Measurements from ENCODE around the gene BTBD19. TPM values are rescaled to one million over a fixed set of nuclear protein-coding genes. Genes with fewer than 3 reads are reported as not detected.

The BTBD19 gene
- total RNA-seq, 1 donor from 2014 or later: 51.2 TPM

DNA sequence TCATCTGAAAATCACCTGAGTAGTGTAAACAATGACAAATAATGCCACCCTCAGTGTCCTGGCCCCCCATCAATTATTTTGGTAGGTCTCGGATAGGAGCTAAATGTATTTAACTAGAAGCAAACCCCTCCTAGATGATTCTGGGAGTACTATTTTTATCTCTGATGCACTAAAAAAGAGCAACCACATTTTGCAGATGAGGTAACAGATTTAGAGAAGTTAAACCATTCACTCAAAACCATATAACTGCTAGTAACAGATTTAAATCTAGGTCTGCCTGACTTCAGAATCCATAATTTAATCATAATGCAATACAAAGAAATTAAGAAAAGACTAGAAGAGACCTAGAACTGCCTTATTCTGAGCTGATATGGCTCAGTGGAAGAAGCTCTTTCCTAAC lies 52.0 kb downstream of the BTBD19 start:
- DNase-seq (ENCODE audit: extremely low spot score, unreplicated experiment): no peak
- no peaks in the 10 kb centered on the region for H3K27me3 Mint-ChIP-seq (ENCODE audit: unreplicated experiment)
- no peak for TF ChIP-seq CTCF (IDR thresholded peaks at IDR 0.05)
- H3K4me1 Mint-ChIP-seq (ENCODE audit: unreplicated experiment): peaks cover 4% of the 10 kb centered on the region
- peak overlapping the region; percentile 18 for H3K27ac Mint-ChIP-seq (ENCODE audit: unreplicated experiment)
- no peaks in the 10 kb centered on the region for H3K9me3 Mint-ChIP-seq (ENCODE audit: unreplicated experiment)
- no peak overlapping the region for H3K4me3 Mint-ChIP-seq (ENCODE audit: unreplicated experiment)
- peaks cover 14% of the 10 kb centered on the region for H3K36me3 Mint-ChIP-seq (ENCODE audit: unreplicated experiment)

GRCh38 chr1:44860891-44861425 lies 52.6 kb downstream of the BTBD19 start:
- peaks cover 13% of the 10 kb centered on the region for H3K36me3 Mint-ChIP-seq (ENCODE audit: unreplicated experiment)
- H3K9me3 Mint-ChIP-seq (ENCODE audit: unreplicated experiment): no peaks in the 10 kb centered on the region
- H3K4me3 Mint-ChIP-seq (ENCODE audit: unreplicated experiment): no peak overlapping the region
- peaks cover 4% of the 10 kb centered on the region for H3K4me1 Mint-ChIP-seq (ENCODE audit: unreplicated experiment)
- TF ChIP-seq CTCF (IDR thresholded peaks at IDR 0.05): no peak
- no peaks in the 10 kb centered on the region for H3K27me3 Mint-ChIP-seq (ENCODE audit: unreplicated experiment)
- no peak for DNase-seq (ENCODE audit: extremely low spot score, unreplicated experiment)
- peak overlapping the region; percentile 18 for H3K27ac Mint-ChIP-seq (ENCODE audit: unreplicated experiment)

DNA sequence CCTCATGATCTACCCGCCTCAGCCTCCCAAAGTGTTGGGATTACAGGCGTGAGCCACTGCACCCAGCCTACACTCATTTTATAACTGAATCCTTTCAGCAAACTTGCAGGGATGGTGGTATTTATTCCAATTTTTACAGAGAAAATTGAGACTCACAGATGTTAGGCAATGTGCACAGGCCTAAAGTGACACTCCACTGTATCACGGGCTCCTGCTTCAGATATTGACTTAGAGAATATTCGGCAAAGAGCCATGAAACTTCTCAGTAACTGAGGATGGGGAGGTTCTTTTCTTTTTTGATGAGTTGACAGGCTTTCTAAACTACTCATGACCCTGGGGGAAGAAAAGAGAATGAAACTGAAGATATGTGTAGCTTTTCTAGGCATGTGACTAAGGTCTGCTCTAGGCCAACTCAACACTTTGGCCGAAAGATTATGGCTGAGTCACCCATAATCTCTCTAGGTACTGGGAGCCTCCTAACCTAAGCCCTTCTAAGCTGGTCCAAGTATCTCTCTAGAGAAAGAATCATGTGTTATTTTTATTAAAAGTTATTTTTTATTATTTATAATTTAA lies 54.6 kb downstream of the BTBD19 start:
- Mint-ChIP-seq H3K36me3 (ENCODE audit: unreplicated experiment) (peaks cover 13% of the 10 kb centered on the region), H3K27ac (ENCODE audit: unreplicated experiment) (no peak overlapping the region), H3K27me3 (ENCODE audit: unreplicated experiment) (no peaks in the 10 kb centered on the region), H3K4me3 (ENCODE audit: unreplicated experiment) (no peak overlapping the region), H3K4me1 (ENCODE audit: unreplicated experiment) (peaks cover 4% of the 10 kb centered on the region), H3K9me3 (ENCODE audit: unreplicated experiment) (no peaks in the 10 kb centered on the region)
- no peak for DNase-seq (ENCODE audit: extremely low spot score, unreplicated experiment)
- TF ChIP-seq CTCF (IDR thresholded peaks at IDR 0.05): no peak

Other genes with a start within 250 kb of the BTBD19 start
- gene TMEM53, start 134.0 kb upstream of the BTBD19 start, total RNA-seq: 6.6 and 7.6 TPM in 2 replicates
- gene ARMH1, start 133.8 kb upstream of the BTBD19 start, total RNA-seq: 2.7 and 3.0 TPM in 2 replicates
- not detected in 2 replicates for gene RNU5D-1, start 77.4 kb upstream of the BTBD19 start, total RNA-seq
- gene KIF2C, start 68.7 kb upstream of the BTBD19 start, total RNA-seq: 7.5 and 7.7 TPM in 2 replicates
- gene RPS8, start 33.0 kb upstream of the BTBD19 start, total RNA-seq: 1,690 and 1,756 TPM in 2 replicates
- gene BEST4, start 20.4 kb upstream of the BTBD19 start, total RNA-seq: 0.18 and 0.48 TPM in 2 replicates
- gene PLK3, start 8.1 kb upstream of the BTBD19 start, total RNA-seq: 43.8 and 57.1 TPM in 2 replicates
- 0.48 TPM in 1 of 2 replicates, not detected in the other for gene DYNLT4, start 1.2 kb upstream of the BTBD19 start, total RNA-seq
- gene PTCH2, start 34.7 kb downstream of the BTBD19 start, total RNA-seq: 1.4 TPM in 2 replicates
- gene EIF2B3, start 178.1 kb downstream of the BTBD19 start, total RNA-seq: 29.8 and 30.2 TPM in 2 replicates
- gene HECTD3, start 202.8 kb downstream of the BTBD19 start, total RNA-seq: 48.1 and 49.4 TPM in 2 replicates
- gene UROD, start 203.7 kb downstream of the BTBD19 start, total RNA-seq: 128 and 131 TPM in 2 replicates